Activated naive CD4-positive, alpha-beta T cell treated with anti-CD3 and anti-CD28 coated beads, Interleukin-2, amount 50 U/mL, for 72 hours (primary cell): ENCODE measurements around the gene ALLC. TPM values are rescaled to one million over a fixed set of nuclear protein-coding genes. Genes with fewer than 3 reads are reported as not detected.
"Not testable (repeated sequence)": the region's sequence is repeated elsewhere in the genome, so short reads cannot be mapped to it uniquely, and the experiment has no call there.

Experiments
- ATAC-seq, 2 donors: fragments of 150-1000 bp; cut with Tn5 transposase; 2 replicates each; pipeline ENCODE4 v1.10.0; 2021; ENCODE audit warnings: mild to moderate bottlenecking in 2 of 2, moderate library complexity in 2 of 2
- DNase-seq, 2 donors: peaks; one replicate each; pipeline ENCODE4 v3.0.0; 2021 to 2022; ENCODE audit warnings: low spot score in 2 of 2
- H3K27ac Mint-ChIP-seq, 2 donors: one replicate each; pipeline ENCODE4 v1.8.0; 2022; ENCODE audit warnings: mild to moderate bottlenecking in 2 of 2, mixed read lengths in 2 of 2
- H3K36me3 Mint-ChIP-seq, 2 donors: one replicate each; pipeline ENCODE4 v1.8.0; 2022; ENCODE audit warnings: mixed read lengths in 2 of 2
- H3K9me3 Mint-ChIP-seq, 2 donors: one replicate each; pipeline ENCODE4 v1.8.0; 2022; ENCODE audit warnings: mixed read lengths in 2 of 2
- total RNA-seq, 2 donors: library from RNA; stranded (reverse); gene quantifications; one replicate each; pipeline ENCODE4 v1.2.3, GENCODE V29; 2022

The ALLC gene
- total RNA-seq, 2 donors from 2014 or later: not detected

DNA sequence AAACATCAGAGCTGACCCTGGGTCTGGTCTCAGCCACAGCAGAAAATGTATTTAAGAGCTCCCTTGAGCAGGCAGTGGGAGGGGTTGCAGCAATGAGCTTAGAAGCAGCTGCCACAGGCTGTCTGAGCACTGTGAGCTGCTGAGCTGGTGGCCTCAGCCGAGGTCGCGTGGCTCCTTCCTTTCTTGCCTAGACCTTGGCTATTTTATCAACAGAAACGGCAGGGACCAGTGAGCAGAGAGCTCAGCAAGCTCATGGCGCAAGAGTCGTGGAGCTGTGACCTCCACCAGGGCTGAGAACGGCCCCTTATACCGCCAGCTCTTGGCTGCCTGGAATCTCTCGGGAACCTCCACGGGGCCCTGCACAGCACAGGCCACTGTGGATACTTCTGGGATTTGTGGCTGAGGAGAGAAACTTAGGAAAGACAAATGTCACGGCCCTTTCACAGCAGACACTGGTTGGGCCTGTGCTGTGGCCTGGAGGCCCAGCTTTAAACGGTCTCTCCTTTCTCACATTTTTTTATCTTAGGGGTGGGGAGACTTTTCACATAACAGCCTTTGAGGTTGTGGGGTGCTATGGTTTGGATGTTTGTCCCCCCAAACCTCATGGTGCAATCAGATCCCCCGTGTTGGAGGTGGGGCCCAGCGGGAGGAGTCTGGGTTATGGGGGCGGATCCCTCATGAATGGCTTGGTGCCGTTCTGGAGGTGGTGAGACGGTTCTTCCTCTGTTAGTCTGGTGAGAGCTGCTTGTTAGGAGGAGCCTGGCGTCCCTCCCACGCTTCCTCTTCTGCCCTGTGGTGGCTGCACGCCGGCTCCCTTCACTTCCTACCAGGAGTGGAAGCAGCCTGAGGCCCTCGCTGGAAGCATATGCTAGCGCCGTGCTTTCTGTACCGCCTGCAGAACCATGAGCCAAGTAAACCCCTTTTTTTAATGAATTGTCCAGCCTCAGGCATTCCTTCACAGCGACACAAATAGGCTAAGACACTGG lies 1.7 kb downstream of the ALLC start:
- Mint-ChIP-seq H3K27ac (no peak overlapping the region), H3K9me3 (no peaks in the 10 kb centered on the region), H3K36me3 (no peaks in the 10 kb centered on the region)
- ATAC-seq (no peak), DNase-seq (no peak)

DNA sequence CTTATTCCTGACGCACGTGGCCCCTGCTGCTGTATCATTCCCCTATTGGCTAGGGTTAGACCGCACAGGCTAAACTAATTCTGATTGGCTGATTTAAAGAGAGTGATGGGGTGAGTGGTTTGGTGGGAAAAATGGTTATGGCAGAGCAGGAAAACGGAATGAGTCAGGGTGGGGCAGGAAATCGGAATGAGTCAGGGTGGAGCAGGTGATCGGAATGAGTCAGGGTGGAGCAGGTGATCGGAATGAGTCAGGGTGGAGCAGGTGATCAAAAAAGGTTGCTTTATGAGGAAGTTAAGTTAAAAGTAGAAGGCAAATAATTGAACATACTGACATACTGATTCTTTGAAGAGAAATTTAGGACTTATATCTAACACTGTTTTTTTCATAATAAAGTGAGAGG lies 2.6 kb downstream of the ALLC start:
- not testable (repeated sequence) for H3K9me3 Mint-ChIP-seq, ATAC-seq, DNase-seq, H3K36me3 Mint-ChIP-seq, H3K27ac Mint-ChIP-seq

DNA sequence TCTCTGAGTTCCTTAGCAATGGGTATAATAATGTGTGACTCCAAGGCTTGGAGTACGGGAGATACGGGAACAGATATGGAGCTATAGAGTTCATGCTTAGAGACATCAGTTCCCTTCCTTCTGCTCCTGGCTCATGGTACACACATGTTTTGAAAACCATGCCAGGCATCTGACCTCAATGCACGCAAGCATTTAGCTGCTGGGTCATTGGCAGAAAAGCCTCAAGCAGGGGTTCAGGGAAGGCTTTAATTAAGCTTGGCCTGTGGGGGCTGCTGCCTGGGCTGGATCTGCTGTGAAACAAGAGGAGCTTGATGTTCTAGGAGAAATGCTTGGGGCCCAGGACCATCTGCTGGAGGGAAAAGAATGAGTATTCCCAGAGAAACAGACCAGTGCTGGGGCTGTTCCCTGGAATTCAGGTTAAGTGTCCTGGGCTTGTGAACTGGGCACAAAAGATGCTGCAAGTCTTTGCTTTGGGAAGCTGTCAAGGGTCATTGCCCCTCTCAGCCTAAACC lies 3.2 kb downstream of the ALLC start:
- no peak overlapping the region for H3K27ac Mint-ChIP-seq
- ATAC-seq (no peak), DNase-seq (no peak)

DNA sequence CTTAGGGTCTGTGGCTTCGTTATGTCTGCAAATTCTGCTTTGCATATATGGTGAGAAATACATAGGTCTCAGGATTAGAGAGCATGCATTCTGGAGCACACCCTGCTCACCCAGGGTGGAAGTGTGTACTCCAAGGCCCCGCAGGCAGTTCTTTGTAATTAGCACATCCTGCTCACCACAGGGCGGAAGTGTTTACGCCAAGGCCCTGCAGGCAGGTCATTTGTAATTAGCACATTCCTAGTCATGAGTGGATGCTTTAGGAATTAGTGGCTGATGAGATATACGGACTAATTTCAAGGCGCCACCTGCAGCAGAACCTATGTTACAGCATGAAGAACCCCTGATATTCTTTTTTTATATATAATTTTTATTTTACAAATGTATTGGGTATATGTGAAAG lies 4.2 kb downstream of the ALLC start:
- H3K9me3 Mint-ChIP-seq: no peaks in the 10 kb centered on the region
- no peak for ATAC-seq
- DNase-seq: no peak
- H3K27ac Mint-ChIP-seq: no peak overlapping the region
- H3K36me3 Mint-ChIP-seq: no peaks in the 10 kb centered on the region

More for the DNA sequence above, 3.2 kb downstream of the ALLC start:
- H3K9me3 Mint-ChIP-seq: no peaks in the 10 kb centered on the region
- H3K36me3 Mint-ChIP-seq: no peaks in the 10 kb centered on the region

DNA sequence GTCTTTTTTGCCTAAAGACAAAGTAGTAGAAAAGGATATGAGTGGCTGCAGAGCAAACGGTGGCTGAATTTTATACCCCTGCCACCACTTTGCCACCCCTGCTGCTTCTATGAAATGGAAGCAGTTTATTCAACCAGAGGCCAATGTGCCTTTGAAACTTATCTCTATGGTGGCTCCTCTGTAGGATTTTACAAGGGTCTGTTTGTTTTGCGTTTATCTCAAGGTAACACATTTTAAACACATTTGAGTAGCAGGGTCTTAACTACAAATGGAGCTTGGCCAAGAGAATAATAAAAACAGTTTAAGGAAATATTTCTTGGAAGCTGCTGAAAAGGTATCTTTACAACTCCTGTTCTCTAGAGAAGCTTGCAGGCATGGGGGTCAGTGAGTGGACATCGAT lies 6.1 kb downstream of the ALLC start:
- Mint-ChIP-seq H3K27ac (no peak overlapping the region), H3K9me3 (no peaks in the 10 kb centered on the region), H3K36me3 (no peaks in the 10 kb centered on the region)
- DNase-seq (no peak), ATAC-seq (no peak)

DNA sequence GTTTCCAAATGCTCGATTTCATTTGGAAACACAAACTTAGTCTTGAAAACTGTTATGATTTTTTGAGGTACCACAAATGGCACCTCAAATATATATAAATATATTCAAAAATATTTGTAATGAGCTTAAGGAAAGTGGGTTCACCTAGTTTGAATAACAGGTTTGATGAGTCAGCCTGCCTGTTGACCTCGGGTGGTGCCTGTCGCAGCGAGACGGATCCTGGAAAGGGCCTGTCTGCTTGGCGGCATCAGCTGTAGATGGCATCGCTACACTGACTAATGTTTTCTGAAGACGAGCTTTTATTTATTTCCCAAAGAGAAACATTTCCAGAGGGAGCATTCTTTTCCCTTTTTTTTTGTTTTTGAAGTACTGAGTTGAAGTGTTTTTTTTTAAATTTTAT lies 6.9 kb downstream of the ALLC start:
- Mint-ChIP-seq H3K9me3 (no peaks in the 10 kb centered on the region), H3K27ac (no peak overlapping the region), H3K36me3 (no peaks in the 10 kb centered on the region)
- DNase-seq (peak in 1 of 2 donors; percentile 18), ATAC-seq (no peak)

DNA sequence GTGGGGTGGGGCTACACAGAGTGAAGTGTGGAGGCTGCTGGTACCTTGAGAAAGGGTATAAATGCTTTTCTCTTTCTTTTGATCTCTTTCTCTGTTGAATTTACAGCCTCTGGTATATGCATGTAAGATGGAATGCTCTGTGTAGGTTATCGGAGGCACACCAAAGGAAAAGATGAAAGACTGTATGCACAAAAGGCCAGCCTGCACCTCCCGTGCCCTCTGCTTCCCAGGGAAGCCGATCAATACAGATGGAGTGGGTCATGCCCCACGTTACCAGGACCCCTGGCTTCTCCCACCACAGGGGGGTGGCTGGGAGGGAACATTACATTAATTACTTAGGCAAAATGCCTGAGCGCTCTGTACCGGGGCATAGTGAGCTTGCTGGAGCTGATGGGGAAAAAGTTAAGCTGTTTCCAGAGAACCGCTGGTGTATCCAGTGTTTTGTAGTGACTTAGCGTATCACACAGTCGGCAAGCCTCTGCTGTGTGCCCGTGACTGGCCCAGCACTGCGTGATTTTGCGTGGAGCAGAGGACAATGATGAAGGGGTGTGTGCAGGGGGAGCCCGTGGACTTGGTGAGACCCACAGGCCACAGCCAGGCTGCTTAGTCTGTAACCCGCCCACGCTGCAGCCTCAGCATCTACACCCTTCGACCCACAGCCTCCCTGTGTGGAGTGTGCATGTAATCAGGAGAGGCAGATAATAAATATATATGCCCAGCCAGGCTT lies 8.0 kb downstream of the ALLC start:
- peak in 1 of 2 donors; percentile 37 for DNase-seq
- H3K9me3 Mint-ChIP-seq: no peaks in the 10 kb centered on the region
- H3K27ac Mint-ChIP-seq: no peak overlapping the region
- H3K36me3 Mint-ChIP-seq: no peaks in the 10 kb centered on the region
- ATAC-seq: no peak

DNA sequence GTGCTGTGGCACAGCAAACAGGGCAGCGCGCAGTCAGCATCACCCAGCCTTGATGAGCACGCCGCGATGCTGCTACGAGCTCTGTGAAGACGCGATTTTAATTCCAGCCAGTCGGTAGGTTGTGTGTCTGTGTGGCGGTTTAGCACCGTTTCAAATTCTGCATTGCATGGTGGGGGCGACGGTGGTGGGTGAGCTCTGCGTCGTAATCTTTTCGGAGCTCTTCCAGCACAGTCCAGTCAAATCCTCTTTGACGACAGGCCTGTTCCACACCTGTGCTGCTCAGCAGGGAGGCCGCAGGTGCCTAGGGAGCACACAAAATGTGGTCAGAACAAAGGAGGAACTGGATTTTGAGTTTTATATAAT lies 8.6 kb downstream of the ALLC start:
- DNase-seq (peak in 1 of 2 donors; percentile 35), ATAC-seq (no peak)
- Mint-ChIP-seq H3K27ac (no peak overlapping the region), H3K9me3 (no peaks in the 10 kb centered on the region), H3K36me3 (no peaks in the 10 kb centered on the region)

DNA sequence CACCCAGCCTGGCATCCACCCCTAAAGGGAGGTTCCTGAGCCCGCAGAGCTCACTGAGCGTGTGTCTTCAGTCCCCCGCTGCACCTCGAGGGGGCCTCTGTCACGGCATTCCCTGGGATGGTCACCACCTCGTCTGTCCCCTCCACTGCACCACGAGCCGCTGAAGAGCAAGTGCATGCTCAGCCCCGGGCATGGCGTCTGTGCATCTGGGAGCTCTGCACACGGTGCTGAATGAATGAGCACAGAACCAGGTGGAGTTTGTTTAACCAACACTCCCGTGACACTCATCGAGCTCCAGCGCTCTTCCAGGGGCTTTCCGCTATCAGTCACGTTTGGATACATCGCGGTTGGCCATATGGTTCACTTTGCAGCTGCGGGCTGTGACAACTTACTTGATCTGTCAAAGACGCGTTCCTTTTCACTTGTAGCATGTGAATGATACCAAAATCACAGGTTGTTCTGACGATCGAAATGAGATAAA lies 9.2 kb downstream of the ALLC start:
- DNase-seq: peak in 1 of 2 donors; percentile 41
- Mint-ChIP-seq H3K36me3 (no peaks in the 10 kb centered on the region), H3K9me3 (no peaks in the 10 kb centered on the region), H3K27ac (no peak overlapping the region)
- no peak for ATAC-seq

DNA sequence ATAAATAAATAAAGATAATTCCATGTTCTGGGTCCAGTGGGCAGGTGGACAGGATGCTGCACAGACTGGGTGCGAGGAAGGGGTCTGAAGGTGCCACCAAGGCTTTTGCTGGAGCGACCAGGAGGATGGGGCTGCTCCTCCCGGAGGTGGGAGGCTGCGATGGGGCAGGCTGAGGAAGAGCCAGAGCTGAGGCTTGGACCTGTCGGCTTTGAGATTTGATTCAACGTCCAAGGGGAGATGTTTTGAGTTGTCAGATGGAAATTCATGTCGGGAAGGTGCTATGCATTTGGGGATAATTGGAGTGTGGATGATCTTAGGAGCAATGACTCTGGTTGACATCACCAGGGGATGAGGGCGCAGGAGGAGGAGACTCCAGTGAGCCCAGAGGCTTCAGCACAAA lies 11.7 kb downstream of the ALLC start:
- Mint-ChIP-seq H3K27ac (no peak overlapping the region), H3K36me3 (no peaks in the 10 kb centered on the region), H3K9me3 (no peaks in the 10 kb centered on the region)
- ATAC-seq (no peak), DNase-seq (no peak)

DNA sequence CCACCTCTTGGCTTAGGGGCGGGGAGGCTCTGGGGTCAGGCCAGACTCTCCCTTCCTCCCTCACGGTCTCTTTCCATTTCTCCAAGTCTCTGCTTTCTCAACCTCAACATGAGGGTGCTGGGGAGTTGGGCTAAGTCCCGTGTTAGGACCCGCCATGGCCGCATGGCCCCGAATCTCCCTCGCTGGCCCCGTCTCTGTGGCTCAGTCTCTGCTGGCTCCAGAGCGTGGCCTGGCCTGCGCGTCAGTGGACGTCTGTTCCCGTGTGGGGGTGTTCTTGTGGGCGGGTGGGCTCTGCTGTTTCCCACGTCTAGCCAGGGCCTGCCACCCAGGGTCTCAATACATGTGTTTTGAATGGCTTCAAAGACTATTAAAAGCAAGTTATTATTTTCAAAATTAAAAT lies 12.4 kb downstream of the ALLC start:
- H3K36me3 Mint-ChIP-seq: no peaks in the 10 kb centered on the region
- no peak overlapping the region for H3K27ac Mint-ChIP-seq
- H3K9me3 Mint-ChIP-seq: no peaks in the 10 kb centered on the region
- DNase-seq (no peak), ATAC-seq (no peak)

DNA sequence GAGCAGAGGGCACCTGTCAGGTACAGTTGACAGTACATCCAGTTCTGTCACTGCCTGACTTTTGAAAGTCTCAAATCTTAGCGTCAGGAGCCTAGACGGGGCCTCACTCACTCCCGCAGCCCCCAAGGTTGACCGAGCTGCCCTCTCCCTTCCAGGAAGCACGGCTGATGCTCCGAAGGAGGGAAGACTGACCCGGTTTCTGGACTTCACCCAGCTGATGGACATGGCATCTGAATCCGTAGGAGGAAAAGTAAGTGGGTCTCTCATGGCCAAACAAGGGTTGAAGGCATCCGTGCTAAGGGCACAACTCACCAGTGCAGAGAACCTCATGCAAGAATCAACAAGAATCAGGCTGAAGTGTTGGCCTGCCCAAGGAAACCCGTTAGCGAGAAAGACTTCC lies 12.9 kb downstream of the ALLC start:
- Mint-ChIP-seq H3K27ac (no peak overlapping the region), H3K36me3 (no peaks in the 10 kb centered on the region), H3K9me3 (no peaks in the 10 kb centered on the region)
- DNase-seq (no peak), ATAC-seq (no peak)

DNA sequence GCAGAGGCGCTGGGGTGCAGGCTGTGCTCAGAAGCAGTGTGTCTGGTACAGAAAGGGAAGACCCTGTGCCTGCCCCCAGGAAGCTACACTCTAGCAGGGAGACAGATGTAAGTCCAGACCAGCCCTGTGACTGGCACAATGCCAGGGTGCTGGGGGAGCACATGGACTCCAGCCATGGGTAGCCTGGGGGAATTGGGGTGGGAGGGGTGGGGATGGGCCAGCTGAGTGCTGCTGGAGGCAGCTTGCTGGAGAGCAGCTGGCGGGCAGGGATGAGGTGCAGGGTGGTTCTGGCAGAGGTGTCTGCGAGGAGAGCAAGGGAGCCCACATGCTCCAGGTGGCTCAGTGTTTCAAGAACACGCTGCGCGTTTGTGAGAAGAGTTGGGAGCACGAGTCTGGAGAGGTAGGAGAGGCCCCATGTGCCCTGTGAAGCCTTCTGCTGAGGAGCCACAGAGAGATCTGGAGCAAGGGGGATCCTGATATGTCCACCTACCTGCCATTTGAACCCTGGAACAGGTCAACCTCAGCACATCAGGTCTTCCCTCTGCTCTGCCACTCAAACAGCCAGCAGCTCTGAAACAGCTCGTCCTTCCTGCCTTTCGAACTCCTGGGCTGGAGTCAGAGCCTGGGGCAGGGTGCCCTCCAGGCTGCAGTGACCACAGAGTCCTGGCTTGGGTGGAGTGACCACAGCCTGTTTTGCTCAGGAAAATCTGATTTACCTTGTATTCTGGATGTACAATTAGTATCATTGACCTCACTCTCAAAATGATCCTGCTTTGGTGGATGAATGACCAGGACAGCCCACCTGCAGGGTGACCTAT lies 15.1 kb downstream of the ALLC start:
- DNase-seq (no peak), ATAC-seq (no peak)
- no peak overlapping the region for H3K27ac Mint-ChIP-seq
- H3K9me3 Mint-ChIP-seq: no peaks in the 10 kb centered on the region
- H3K36me3 Mint-ChIP-seq: no peaks in the 10 kb centered on the region

DNA sequence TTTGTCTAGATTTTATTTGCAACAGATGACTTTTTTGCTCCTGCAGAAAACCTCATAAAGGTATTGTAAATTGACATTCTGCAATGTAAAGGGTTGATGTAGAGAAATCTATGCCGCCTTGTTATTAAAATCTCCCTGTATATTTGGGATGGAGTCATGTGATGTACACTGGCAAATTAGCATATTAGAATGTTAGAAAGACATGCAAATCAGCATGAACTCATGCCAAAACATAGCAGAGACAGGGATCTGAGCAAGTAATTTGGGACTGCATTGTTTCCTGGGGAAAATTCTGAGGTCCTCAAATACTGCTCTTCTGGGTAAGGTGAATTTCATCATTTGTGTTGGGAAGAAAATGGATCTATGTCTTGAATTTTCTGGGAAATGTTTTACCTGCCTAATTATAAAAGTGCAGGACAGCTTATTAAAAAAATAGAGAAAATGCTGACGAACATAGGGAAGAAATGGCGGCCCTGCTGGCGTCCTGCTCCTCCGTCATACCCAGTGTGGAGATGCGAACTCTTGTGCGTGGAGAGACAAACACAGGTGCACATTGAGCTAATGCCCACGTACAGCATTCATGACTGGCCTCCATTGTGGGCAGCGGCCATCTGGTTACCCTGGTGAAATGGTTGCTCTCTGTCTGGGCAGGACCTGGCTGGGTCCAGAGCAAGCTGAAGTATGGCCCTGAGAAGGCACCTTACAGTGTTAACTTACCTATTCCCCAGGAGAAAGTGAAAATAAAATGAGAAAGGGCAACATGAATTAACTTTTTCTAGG lies 16.3 kb downstream of the ALLC start:
- no peak for ATAC-seq
- DNase-seq: no peak
- no peaks in the 10 kb centered on the region for H3K36me3 Mint-ChIP-seq
- H3K9me3 Mint-ChIP-seq: no peaks in the 10 kb centered on the region
- no peak overlapping the region for H3K27ac Mint-ChIP-seq

DNA sequence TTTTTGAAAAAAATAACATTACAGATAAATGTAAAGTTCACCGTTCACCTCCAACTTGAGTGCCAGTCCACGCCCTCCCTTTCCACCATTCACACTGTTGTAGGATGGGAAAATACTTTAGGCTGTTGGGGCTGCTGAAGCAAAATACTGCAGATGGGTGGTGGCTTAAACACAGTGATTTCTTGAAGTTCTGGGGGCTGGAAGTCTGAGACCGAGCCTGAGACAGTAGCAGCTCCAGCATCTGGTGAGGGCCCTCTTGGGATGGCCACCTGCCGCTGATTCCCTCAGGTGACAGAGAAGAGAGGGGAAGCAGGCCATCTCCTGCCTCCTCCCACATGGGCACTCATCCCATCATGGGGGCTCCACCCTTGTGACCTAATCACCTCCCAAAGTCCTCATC lies 17.7 kb downstream of the ALLC start:
- H3K27ac Mint-ChIP-seq: no peak overlapping the region
- DNase-seq (no peak), ATAC-seq (no peak)
- H3K9me3 Mint-ChIP-seq: no peaks in the 10 kb centered on the region
- H3K36me3 Mint-ChIP-seq: no peaks in the 10 kb centered on the region

DNA sequence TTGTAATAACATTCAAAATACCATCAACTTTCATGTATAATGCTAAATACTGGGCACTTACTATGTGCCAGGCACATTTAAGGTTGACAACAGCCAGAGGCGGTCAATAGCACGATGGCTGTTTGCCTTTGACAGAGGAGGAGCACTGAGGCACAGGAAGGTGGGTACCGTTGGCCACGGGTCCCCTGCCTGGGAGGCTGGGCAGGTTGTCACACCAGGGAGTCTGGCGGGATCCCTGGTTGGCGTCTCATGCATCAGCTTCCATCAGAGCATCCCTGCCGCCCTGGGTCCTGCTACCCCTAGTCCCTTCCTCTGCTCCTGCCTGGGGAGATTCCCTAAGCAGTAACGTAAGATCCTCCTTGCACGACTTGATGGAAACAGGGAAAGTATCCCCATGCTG lies 19.4 kb downstream of the ALLC start:
- no peak for ATAC-seq
- Mint-ChIP-seq H3K9me3 (no peaks in the 10 kb centered on the region), H3K27ac (no peak overlapping the region), H3K36me3 (no peaks in the 10 kb centered on the region)
- DNase-seq: no peak
